ENCODE results near the gene NGDN. TPM values are rescaled to one million over a fixed set of nuclear protein-coding genes. Genes with fewer than 3 reads are reported as not detected.

The NGDN gene
- total and polyA plus RNA-seq, 4 experiments from 2014 or later = 60.7 to 95.1 (median 62.2) TPM

- H3K9me3 ChIP-seq (ENCODE audit: control insufficient read depth in 1 of 2, low read length in 2 of 2) = no peaks in the 10 kb centered on the region
- DNase-seq = no peak
- H3K27me3 Mint-ChIP-seq = peaks cover 0 to 5% of the 10 kb centered on the region in 2 donors
- H3K4me1 Mint-ChIP-seq = no peaks in the 10 kb centered on the region
- no peaks in the 10 kb centered on the region for H3K4me1 ChIP-seq (ENCODE audit: insufficient read depth, low read length)
- no peaks in the 10 kb centered on the region for H3K9me3 Mint-ChIP-seq
- no peak overlapping the region for H3K4me3 ChIP-seq (ENCODE audit: low read length in 2 of 2)
- no peak overlapping the region for H3K27ac ChIP-seq (ENCODE audit: low read depth, low read length)
- intact Hi-C loops (cut with micrococcal nuclease) = no loop called here
- H3K27ac Mint-ChIP-seq = no peak overlapping the region
- CTCF ChIA-PET (ENCODE audit: partially characterized antibody) = no interaction called here
- H3K4me3 Mint-ChIP-seq = no peak overlapping the region
- H3K36me3 Mint-ChIP-seq = no peaks in the 10 kb centered on the region
- POLR2A ChIA-PET (ENCODE audit: partially characterized antibody) = no interaction called here
- H3K27me3 ChIP-seq (ENCODE audit: insufficient read depth, low read length) = no peaks in the 10 kb centered on the region
- no peaks in the 10 kb centered on the region for H3K36me3 ChIP-seq (ENCODE audit: insufficient read depth, low read length)
These were observed 26.7 kb upstream of the NGDN start for GRCh38 chr14:23442721-23443356.

GRCh38 chr14:23443411-23443812 lies 26.1 kb upstream of the NGDN start:
- CTCF ChIA-PET (ENCODE audit: partially characterized antibody) = interaction anchor here (1.2 kb wide), 1 partner anchor 149 kb away, joined by 3 read pairs; no protein-coding TSS in a partner anchor
- no peak overlapping the region for H3K4me3 Mint-ChIP-seq
- no peaks in the 10 kb centered on the region for H3K36me3 Mint-ChIP-seq
- peaks cover 0 to 5% of the 10 kb centered on the region in 2 donors for H3K27me3 Mint-ChIP-seq
- H3K9me3 Mint-ChIP-seq = no peaks in the 10 kb centered on the region
- no peak overlapping the region for H3K27ac Mint-ChIP-seq
- H3K27me3 ChIP-seq (ENCODE audit: insufficient read depth, low read length) = no peaks in the 10 kb centered on the region
- DNase-seq = no peak
- no peak overlapping the region for H3K4me3 ChIP-seq (ENCODE audit: low read length in 2 of 2)
- intact Hi-C loops (cut with micrococcal nuclease) = no loop called here
- no peaks in the 10 kb centered on the region for H3K36me3 ChIP-seq (ENCODE audit: insufficient read depth, low read length)
- H3K4me1 ChIP-seq (ENCODE audit: insufficient read depth, low read length) = no peaks in the 10 kb centered on the region
- H3K9me3 ChIP-seq (ENCODE audit: control insufficient read depth in 1 of 2, low read length in 2 of 2) = no peaks in the 10 kb centered on the region
- no peaks in the 10 kb centered on the region for H3K4me1 Mint-ChIP-seq
- POLR2A ChIA-PET (ENCODE audit: partially characterized antibody) = no interaction called here
- no peak overlapping the region for H3K27ac ChIP-seq (ENCODE audit: low read depth, low read length)

GRCh38 chr14:23443881-23444280 lies 25.6 kb upstream of the NGDN start:
- H3K4me1 ChIP-seq (ENCODE audit: insufficient read depth, low read length) = no peaks in the 10 kb centered on the region
- Mint-ChIP-seq H3K27me3 (peaks cover 2 to 5% of the 10 kb centered on the region in 2 donors), H3K27ac (no peak overlapping the region), H3K4me1 (no peaks in the 10 kb centered on the region), H3K9me3 (no peaks in the 10 kb centered on the region), H3K4me3 (no peak overlapping the region), H3K36me3 (no peaks in the 10 kb centered on the region)
- ChIA-PET CTCF (ENCODE audit: partially characterized antibody) (interaction anchor here (1.2 kb wide), 1 partner anchor 149 kb away, joined by 3 read pairs; no protein-coding TSS in a partner anchor), POLR2A (ENCODE audit: partially characterized antibody) (no interaction called here)
- intact Hi-C loops (cut with micrococcal nuclease) = no loop called here
- no peak for DNase-seq
- no peak overlapping the region for H3K4me3 ChIP-seq (ENCODE audit: low read length in 2 of 2)
- H3K36me3 ChIP-seq (ENCODE audit: insufficient read depth, low read length) = no peaks in the 10 kb centered on the region
- no peaks in the 10 kb centered on the region for H3K9me3 ChIP-seq (ENCODE audit: control insufficient read depth in 1 of 2, low read length in 2 of 2)
- H3K27ac ChIP-seq (ENCODE audit: low read depth, low read length) = no peak overlapping the region
- no peaks in the 10 kb centered on the region for H3K27me3 ChIP-seq (ENCODE audit: insufficient read depth, low read length)

- no peaks in the 10 kb centered on the region for H3K36me3 ChIP-seq (ENCODE audit: insufficient read depth, low read length)
- CTCF ChIA-PET (ENCODE audit: partially characterized antibody) = interaction anchor here (1.2 kb wide), 1 partner anchor 150 kb away, joined by 3 read pairs; no protein-coding TSS in a partner anchor
- no peak overlapping the region for H3K4me3 ChIP-seq (ENCODE audit: low read length in 2 of 2)
- Mint-ChIP-seq H3K27me3 (peaks cover 3 to 6% of the 10 kb centered on the region in 2 donors), H3K9me3 (no peaks in the 10 kb centered on the region), H3K27ac (peak overlapping the region in 1 of 7 donors; percentile 25), H3K4me3 (no peak overlapping the region), H3K4me1 (no peaks in the 10 kb centered on the region), H3K36me3 (no peaks in the 10 kb centered on the region)
- no peaks in the 10 kb centered on the region for H3K27me3 ChIP-seq (ENCODE audit: insufficient read depth, low read length)
- H3K4me1 ChIP-seq (ENCODE audit: insufficient read depth, low read length) = no peaks in the 10 kb centered on the region
- POLR2A ChIA-PET (ENCODE audit: partially characterized antibody) = no interaction called here
- H3K27ac ChIP-seq (ENCODE audit: low read depth, low read length) = no peak overlapping the region
- no peak for DNase-seq
- intact Hi-C loops (cut with micrococcal nuclease) = no loop called here
- H3K9me3 ChIP-seq (ENCODE audit: control insufficient read depth in 1 of 2, low read length in 2 of 2) = no peaks in the 10 kb centered on the region
These were observed 25.2 kb upstream of the NGDN start for GRCh38 chr14:23444314-23444713.

GRCh38 chr14:23445773-23446172 lies 23.7 kb upstream of the NGDN start:
- H3K27me3 Mint-ChIP-seq = peaks cover 6 to 9% of the 10 kb centered on the region in 2 donors
- H3K9me3 Mint-ChIP-seq = no peaks in the 10 kb centered on the region
- H3K4me3 Mint-ChIP-seq = no peak overlapping the region
- Histone ChIP-seq H3K4me3 (ENCODE audit: low read length in 2 of 2) (no peak overlapping the region), H3K9me3 (ENCODE audit: control insufficient read depth in 1 of 2, low read length in 2 of 2) (no peaks in the 10 kb centered on the region), H3K27ac (ENCODE audit: low read depth, low read length) (no peak overlapping the region), H3K27me3 (ENCODE audit: insufficient read depth, low read length) (no peaks in the 10 kb centered on the region), H3K36me3 (ENCODE audit: insufficient read depth, low read length) (no peaks in the 10 kb centered on the region), H3K4me1 (ENCODE audit: insufficient read depth, low read length) (no peaks in the 10 kb centered on the region)
- ChIA-PET POLR2A (ENCODE audit: partially characterized antibody) (no interaction called here), CTCF (ENCODE audit: partially characterized antibody) (no interaction called here)
- no peak overlapping the region for H3K27ac Mint-ChIP-seq
- H3K36me3 Mint-ChIP-seq = no peaks in the 10 kb centered on the region
- no peak for DNase-seq
- no peaks in the 10 kb centered on the region for H3K4me1 Mint-ChIP-seq
- intact Hi-C loops (cut with micrococcal nuclease) = no loop called here

GRCh38 chr14:23446291-23446851 lies 23.1 kb upstream of the NGDN start:
- DNase-seq = no peak
- no peak overlapping the region for H3K27ac Mint-ChIP-seq
- no peak overlapping the region for H3K4me3 ChIP-seq (ENCODE audit: low read length in 2 of 2)
- H3K27me3 Mint-ChIP-seq = peaks cover 6 to 12% of the 10 kb centered on the region in 2 donors
- no peaks in the 10 kb centered on the region for H3K36me3 Mint-ChIP-seq
- H3K36me3 ChIP-seq (ENCODE audit: insufficient read depth, low read length) = no peaks in the 10 kb centered on the region
- H3K4me1 ChIP-seq (ENCODE audit: insufficient read depth, low read length) = no peaks in the 10 kb centered on the region
- no peak overlapping the region for H3K4me3 Mint-ChIP-seq
- H3K27ac ChIP-seq (ENCODE audit: low read depth, low read length) = no peak overlapping the region
- no peaks in the 10 kb centered on the region for H3K9me3 ChIP-seq (ENCODE audit: control insufficient read depth in 1 of 2, low read length in 2 of 2)
- no peaks in the 10 kb centered on the region for H3K27me3 ChIP-seq (ENCODE audit: insufficient read depth, low read length)
- no peaks in the 10 kb centered on the region for H3K4me1 Mint-ChIP-seq
- ChIA-PET POLR2A (ENCODE audit: partially characterized antibody) (no interaction called here), CTCF (ENCODE audit: partially characterized antibody) (interaction anchor here (1.3 kb wide), 1 partner anchor 117 kb away, joined by 4 read pairs; no protein-coding TSS in a partner anchor)
- no peaks in the 10 kb centered on the region for H3K9me3 Mint-ChIP-seq
- intact Hi-C loops (cut with micrococcal nuclease) = no loop called here

- Mint-ChIP-seq H3K4me1 (no peaks in the 10 kb centered on the region), H3K4me3 (no peak overlapping the region), H3K36me3 (no peaks in the 10 kb centered on the region), H3K27ac (no peak overlapping the region), H3K27me3 (peaks cover 9 to 12% of the 10 kb centered on the region in 2 donors), H3K9me3 (no peaks in the 10 kb centered on the region)
- ChIA-PET CTCF (ENCODE audit: partially characterized antibody) (interaction anchor here (1.3 kb wide), 1 partner anchor 116 kb away, joined by 4 read pairs; no protein-coding TSS in a partner anchor), POLR2A (ENCODE audit: partially characterized antibody) (no interaction called here)
- Histone ChIP-seq H3K27ac (ENCODE audit: low read depth, low read length) (no peak overlapping the region), H3K4me3 (ENCODE audit: low read length in 2 of 2) (no peak overlapping the region), H3K36me3 (ENCODE audit: insufficient read depth, low read length) (no peaks in the 10 kb centered on the region), H3K27me3 (ENCODE audit: insufficient read depth, low read length) (no peaks in the 10 kb centered on the region), H3K9me3 (ENCODE audit: control insufficient read depth in 1 of 2, low read length in 2 of 2) (no peaks in the 10 kb centered on the region), H3K4me1 (ENCODE audit: insufficient read depth, low read length) (no peaks in the 10 kb centered on the region)
- intact Hi-C loops (cut with micrococcal nuclease) = no loop called here
- no peak for DNase-seq
These were observed 21.8 kb upstream of the NGDN start for GRCh38 chr14:23447361-23448350.
